SK-N-SH treated with all-trans-retinoic acid at 6 μM for 48 hours (cell line): ENCODE results near the gene SYDE1.

ENCODE experiments used
- ATAC-seq: fragments of 200-7000 bp; cut with Tn5 transposase; 3 replicates; pipeline ENCODE4 v1.9.1; 2020; ENCODE audit warnings: mild to moderate bottlenecking, moderate library complexity
- ARNTL ChIP-seq: fragments of 450-650 bp; formaldehyde crosslinking; IDR thresholded peaks from 2 replicates; pipeline ENCODE4 v1.5.0; 2020; ENCODE audit warnings: low read depth, mild to moderate bottlenecking, moderate library complexity, borderline replicate concordance
- BACH2 ChIP-seq: fragments of 250-450 bp; sonication (Bioruptor Pico); IDR thresholded peaks from 2 replicates; pipeline ENCODE4 v1.9.0; 2021; ENCODE audit warnings: mild to moderate bottlenecking, borderline replicate concordance
- CSDC2 ChIP-seq: fragments of 250-450 bp; sonication (Bioruptor Pico); IDR thresholded peaks from 2 replicates; pipeline ENCODE4 v1.5.0; 2020; ENCODE audit warnings: mild to moderate bottlenecking, moderate library complexity
- CSRNP3 ChIP-seq: fragments of 250-450 bp; sonication (Bioruptor Pico); IDR thresholded peaks from 2 replicates; pipeline ENCODE4 v1.5.1; 2021; ENCODE audit warnings: mild to moderate bottlenecking, moderate library complexity
- ESRRG ChIP-seq: fragments of 250-450 bp; sonication (Bioruptor Pico); IDR thresholded peaks from 2 replicates; pipeline ENCODE4 v1.6.1; 2021; ENCODE audit warnings: mild to moderate bottlenecking
- GLIS3 ChIP-seq: fragments of 250-450 bp; sonication (Bioruptor Pico); IDR thresholded peaks from 2 replicates; pipeline ENCODE4 v1.5.0; 2020; ENCODE audit warnings: mild to moderate bottlenecking, moderate library complexity
- OSR1 ChIP-seq: fragments of 250-450 bp; sonication (Bioruptor Pico); IDR thresholded peaks from 2 replicates; pipeline ENCODE4 v1.8.0; 2022; ENCODE audit warnings: moderate library complexity, mild to moderate bottlenecking, inconsistent platforms
- PATZ1 ChIP-seq: fragments of 250-450 bp; sonication (Bioruptor Pico); IDR thresholded peaks from 2 replicates; pipeline ENCODE4 v1.8.0; 2020; ENCODE audit warnings: mild to moderate bottlenecking, moderate library complexity, borderline replicate concordance
- POU6F1 ChIP-seq: fragments of 250-450 bp; sonication (Bioruptor Pico); IDR thresholded peaks from 2 replicates; pipeline ENCODE4 v1.8.0; 2021; ENCODE audit warnings: low read depth, mild to moderate bottlenecking, moderate library complexity, borderline replicate concordance
- PPARA ChIP-seq: fragments of 250-450 bp; sonication (Bioruptor Pico); IDR thresholded peaks from 2 replicates; pipeline ENCODE4 v1.5.0; 2020; ENCODE audit warnings: mild to moderate bottlenecking, borderline replicate concordance
- RARB ChIP-seq: fragments of 250-450 bp; sonication (Bioruptor Pico); IDR thresholded peaks from 2 replicates; pipeline ENCODE4 v1.8.0; 2021; ENCODE audit warnings: mild to moderate bottlenecking, moderate library complexity
- TCF4 ChIP-seq: fragments of 250-450 bp; sonication (Bioruptor Pico); IDR thresholded peaks from 2 replicates; pipeline ENCODE4 v1.8.0; 2021; ENCODE audit warnings: mild to moderate bottlenecking, moderate library complexity, borderline replicate concordance
- TOX ChIP-seq: fragments of 250-450 bp; sonication (Bioruptor Pico); IDR thresholded peaks from 2 replicates; pipeline ENCODE4 v1.8.0; 2021; ENCODE audit warnings: mild to moderate bottlenecking, moderate library complexity, borderline replicate concordance
- TSHZ2 ChIP-seq: fragments of 250-450 bp; sonication (Bioruptor Pico); IDR thresholded peaks from 2 replicates; pipeline ENCODE4 v1.5.0; 2020; ENCODE audit warnings: mild to moderate bottlenecking, moderate library complexity
- ZC3H10 ChIP-seq: fragments of 250-450 bp; sonication (Bioruptor Pico); IDR thresholded peaks from 2 replicates; pipeline ENCODE4 v1.5.1; 2021; ENCODE audit warnings: mild to moderate bottlenecking, moderate library complexity
- ZFP30 ChIP-seq: fragments of 450-650 bp; formaldehyde crosslinking; IDR thresholded peaks from 2 replicates; pipeline ENCODE4 v1.5.0; 2022; ENCODE audit warnings: mild to moderate bottlenecking, moderate library complexity
- ZNF565 ChIP-seq: fragments of 450-650 bp; formaldehyde crosslinking; conservative IDR thresholded peaks from 2 replicates; pipeline ENCODE4 v1.5.0; 2020; ENCODE audit warnings: low read depth, mild to moderate bottlenecking, moderate library complexity
- ZNF70 ChIP-seq: fragments of 450-650 bp; formaldehyde crosslinking; IDR thresholded peaks from 2 replicates; pipeline ENCODE4 v1.5.0; 2020; ENCODE audit warnings: mild to moderate bottlenecking, moderate library complexity

SYDE1 gene

GRCh38 chr19:15104411-15104810 is 2.8 kb upstream of the SYDE1 start:
- ATAC-seq: no peak

GRCh38 chr19:15105044-15105443 is 2.2 kb upstream of the SYDE1 start:
- no peak for ATAC-seq
- TF ChIP-seq ZNF565 (CRISPR knock-in tag) (no peak), PATZ1 (no peak), CSDC2 (CRISPR knock-in tag) (no peak), GLIS3 (no peak), OSR1 (CRISPR knock-in tag) (no peak), TOX (CRISPR knock-in tag) (no peak), POU6F1 (CRISPR knock-in tag) (no peak), ARNTL (no peak), ESRRG (CRISPR knock-in tag) (no peak)

More at GRCh38 chr19:15104411-15104810, 2.8 kb upstream of the SYDE1 start:
- TF ChIP-seq RARB (CRISPR knock-in tag) (no peak), ESRRG (CRISPR knock-in tag) (no peak), POU6F1 (CRISPR knock-in tag) (no peak), CSRNP3 (CRISPR knock-in tag) (no peak), ZC3H10 (CRISPR knock-in tag) (no peak), ZNF565 (CRISPR knock-in tag) (no peak), ZNF70 (no peak), BACH2 (CRISPR knock-in tag) (no peak), TCF4 (CRISPR knock-in tag) (no peak), TOX (CRISPR knock-in tag) (no peak), PPARA (no peak), TSHZ2 (CRISPR knock-in tag) (no peak), ZFP30 (CRISPR knock-in tag) (no peak)
- TF ChIP-seq, all 23 proteins: peak for 0

GRCh38 chr19:15108145-15108844 is 1.1 kb downstream of the SYDE1 start:
- peak; percentile 26 for ATAC-seq
- TF ChIP-seq POU6F1 (CRISPR knock-in tag) (no peak), ZC3H10 (CRISPR knock-in tag) (no peak), TSHZ2 (CRISPR knock-in tag) (no peak)
